ENCODE data around the gene YARS1.

YARS1 gene

DNA sequence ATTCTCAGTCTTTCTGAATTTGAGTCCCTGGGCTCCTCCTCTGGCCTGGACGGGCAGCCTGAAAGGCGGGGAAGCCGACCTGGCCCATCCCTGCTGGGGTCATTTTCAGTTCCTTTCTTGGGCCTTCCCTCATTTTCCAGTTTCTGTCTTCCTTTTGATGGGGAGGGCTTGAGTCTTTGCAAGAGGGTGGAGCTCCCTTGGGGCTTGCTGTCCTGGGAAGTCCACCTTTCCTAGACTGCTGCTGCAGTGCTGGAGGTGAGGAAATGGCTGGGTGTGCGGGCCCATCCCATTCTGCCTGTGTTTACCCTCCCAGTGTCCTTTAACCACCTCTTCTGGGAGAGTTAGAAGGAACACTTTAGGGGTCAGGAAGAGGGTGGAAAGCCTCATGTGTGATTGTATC, 74.2 kb downstream of the YARS1 start:
- Mint-ChIP-seq H3K27me3 (ENCODE audit: low read depth, poor library complexity) (peaks cover 2% of the 10 kb centered on the region), H3K27ac (no peak overlapping the region), H3K9me3 (no peaks in the 10 kb centered on the region), H3K4me1 (peaks cover 34% of the 10 kb centered on the region), H3K4me3 (peak overlapping the region; percentile 74), H3K36me3 (ENCODE audit: low read depth) (no peaks in the 10 kb centered on the region)
- TF ChIP-seq, protein P1, sequence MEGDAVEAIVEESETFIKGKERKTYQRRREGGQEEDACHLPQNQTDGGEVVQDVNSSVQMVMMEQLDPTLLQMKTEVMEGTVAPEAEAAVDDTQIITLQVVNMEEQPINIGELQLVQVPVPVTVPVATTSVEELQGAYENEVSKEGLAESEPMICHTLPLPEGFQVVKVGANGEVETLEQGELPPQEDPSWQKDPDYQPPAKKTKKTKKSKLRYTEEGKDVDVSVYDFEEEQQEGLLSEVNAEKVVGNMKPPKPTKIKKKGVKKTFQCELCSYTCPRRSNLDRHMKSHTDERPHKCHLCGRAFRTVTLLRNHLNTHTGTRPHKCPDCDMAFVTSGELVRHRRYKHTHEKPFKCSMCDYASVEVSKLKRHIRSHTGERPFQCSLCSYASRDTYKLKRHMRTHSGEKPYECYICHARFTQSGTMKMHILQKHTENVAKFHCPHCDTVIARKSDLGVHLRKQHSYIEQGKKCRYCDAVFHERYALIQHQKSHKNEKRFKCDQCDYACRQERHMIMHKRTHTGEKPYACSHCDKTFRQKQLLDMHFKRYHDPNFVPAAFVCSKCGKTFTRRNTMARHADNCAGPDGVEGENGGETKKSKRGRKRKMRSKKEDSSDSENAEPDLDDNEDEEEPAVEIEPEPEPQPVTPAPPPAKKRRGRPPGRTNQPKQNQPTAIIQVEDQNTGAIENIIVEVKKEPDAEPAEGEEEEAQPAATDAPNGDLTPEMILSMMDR (IDR thresholded peaks at IDR 0.05): no peak
- no peak for DNase-seq

DNA sequence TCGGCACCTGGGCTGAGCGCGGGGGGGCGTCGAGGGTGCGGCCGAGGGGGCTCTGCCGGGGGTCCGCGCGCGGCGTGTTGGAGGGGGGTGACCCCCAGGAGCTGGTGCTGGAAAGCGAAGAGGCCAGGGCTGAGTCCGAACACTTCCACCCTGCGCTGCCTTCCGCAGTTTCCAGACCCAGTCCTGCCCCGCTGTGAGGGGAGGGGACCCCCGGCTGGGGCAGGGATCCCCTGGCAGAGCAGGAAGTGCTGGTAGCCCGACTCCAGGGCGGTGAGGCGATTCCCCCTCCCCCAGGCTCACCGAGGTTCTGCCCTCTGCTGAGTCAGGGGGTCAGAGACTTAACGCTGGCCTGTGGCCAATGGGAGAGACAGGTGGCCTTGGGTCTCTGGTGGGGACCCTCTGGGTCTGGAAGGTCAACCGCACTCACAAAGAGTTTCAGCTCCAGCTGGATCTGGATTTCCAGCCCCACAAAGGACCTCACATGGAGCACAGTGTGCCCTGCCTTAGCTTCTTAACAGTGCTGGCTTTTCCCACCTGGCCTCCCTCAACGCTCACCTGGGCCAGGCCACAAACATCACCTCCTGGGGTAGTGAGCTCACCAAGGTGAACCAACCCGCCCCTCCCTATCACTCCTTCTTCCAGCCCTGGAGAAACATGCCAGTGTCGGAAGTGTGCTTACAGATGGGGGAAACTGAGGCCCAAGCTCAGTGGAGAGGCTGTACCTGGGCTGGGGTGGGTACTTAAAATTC, 74.8 kb downstream of the YARS1 start:
- Mint-ChIP-seq H3K27ac (no peak overlapping the region), H3K9me3 (no peaks in the 10 kb centered on the region), H3K4me3 (peak overlapping the region; percentile 74), H3K27me3 (ENCODE audit: low read depth, poor library complexity) (peaks cover 2% of the 10 kb centered on the region), H3K36me3 (ENCODE audit: low read depth) (no peaks in the 10 kb centered on the region), H3K4me1 (peaks cover 39% of the 10 kb centered on the region)
- no peak for DNase-seq
- TF ChIP-seq, protein P1 (IDR thresholded peaks at IDR 0.05): no peak

DNA sequence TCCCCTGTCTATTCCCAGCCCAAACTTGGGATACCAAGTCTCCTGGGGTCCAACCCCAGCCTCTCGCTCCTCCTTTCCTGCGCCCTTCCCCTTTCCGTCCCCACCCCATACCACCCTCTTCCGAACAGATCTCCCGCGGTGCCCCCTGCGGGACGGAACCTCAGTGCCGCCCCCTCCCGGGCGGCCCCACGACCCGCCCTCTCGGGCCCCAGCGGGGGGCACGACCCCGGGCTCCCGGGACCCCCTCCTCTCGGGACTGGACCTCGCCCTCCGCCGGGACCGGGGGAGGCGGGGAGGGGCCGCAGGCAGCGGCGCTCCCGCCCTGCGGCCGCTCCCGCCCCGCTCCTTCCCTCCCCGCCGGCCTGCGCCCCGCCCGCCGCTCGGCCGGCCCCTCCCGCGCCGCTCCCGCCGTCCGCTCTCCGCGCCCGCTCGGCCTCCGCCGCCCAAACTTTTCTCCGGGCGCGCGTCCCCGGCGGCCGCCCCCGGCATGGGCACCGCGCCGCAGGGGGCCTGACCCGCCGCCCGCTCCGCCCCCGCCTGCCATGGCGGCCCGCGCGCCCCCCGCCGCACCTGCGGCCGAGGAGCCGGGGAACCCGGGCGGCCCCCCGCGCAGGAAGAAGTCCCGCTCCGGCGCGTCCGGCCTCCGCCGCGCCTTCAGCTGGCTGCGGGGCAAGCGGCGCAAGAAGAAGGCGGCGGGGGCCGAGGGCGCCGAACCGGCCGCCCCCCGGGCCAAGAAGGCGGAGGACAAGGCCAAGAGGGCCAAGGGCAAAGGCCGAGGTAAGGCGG, 75.6 kb downstream of the YARS1 start:
- H3K27me3 Mint-ChIP-seq (ENCODE audit: low read depth, poor library complexity): peaks cover 2% of the 10 kb centered on the region
- peak overlapping the region; percentile 84 for H3K4me3 Mint-ChIP-seq
- TF ChIP-seq, protein P1 (IDR thresholded peaks at IDR 0.05): peak; percentile 8
- peak; percentile 62 for DNase-seq
- H3K9me3 Mint-ChIP-seq: no peaks in the 10 kb centered on the region
- no peaks in the 10 kb centered on the region for H3K36me3 Mint-ChIP-seq (ENCODE audit: low read depth)
- H3K27ac Mint-ChIP-seq: no peak overlapping the region
- peaks cover 44% of the 10 kb centered on the region for H3K4me1 Mint-ChIP-seq

DNA sequence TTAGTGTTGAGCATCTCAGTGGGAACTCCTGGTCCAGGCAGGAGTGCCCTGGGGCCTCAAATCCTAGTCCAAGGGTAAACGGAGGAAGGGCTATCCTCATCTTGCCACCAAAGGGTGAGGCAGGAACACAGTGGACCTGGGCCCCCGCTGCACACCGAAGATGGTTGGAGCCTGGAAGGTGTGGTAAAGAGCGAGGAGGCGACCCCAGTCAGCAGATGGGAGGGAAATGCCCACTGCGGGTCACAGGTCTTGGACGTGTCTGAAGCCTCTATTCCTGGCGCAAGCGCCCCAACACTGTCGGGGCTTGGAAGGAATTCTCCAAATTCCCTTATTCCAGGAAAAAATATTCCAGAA, 76.1 kb downstream of the YARS1 start:
- H3K4me1 Mint-ChIP-seq: peaks cover 41% of the 10 kb centered on the region
- peak overlapping the region; percentile 84 for H3K4me3 Mint-ChIP-seq
- TF ChIP-seq, protein P1 (IDR thresholded peaks at IDR 0.05): no peak
- H3K36me3 Mint-ChIP-seq (ENCODE audit: low read depth): no peaks in the 10 kb centered on the region
- H3K9me3 Mint-ChIP-seq: no peaks in the 10 kb centered on the region
- DNase-seq: no peak
- no peak overlapping the region for H3K27ac Mint-ChIP-seq
- peaks cover 2% of the 10 kb centered on the region for H3K27me3 Mint-ChIP-seq (ENCODE audit: low read depth, poor library complexity)

DNA sequence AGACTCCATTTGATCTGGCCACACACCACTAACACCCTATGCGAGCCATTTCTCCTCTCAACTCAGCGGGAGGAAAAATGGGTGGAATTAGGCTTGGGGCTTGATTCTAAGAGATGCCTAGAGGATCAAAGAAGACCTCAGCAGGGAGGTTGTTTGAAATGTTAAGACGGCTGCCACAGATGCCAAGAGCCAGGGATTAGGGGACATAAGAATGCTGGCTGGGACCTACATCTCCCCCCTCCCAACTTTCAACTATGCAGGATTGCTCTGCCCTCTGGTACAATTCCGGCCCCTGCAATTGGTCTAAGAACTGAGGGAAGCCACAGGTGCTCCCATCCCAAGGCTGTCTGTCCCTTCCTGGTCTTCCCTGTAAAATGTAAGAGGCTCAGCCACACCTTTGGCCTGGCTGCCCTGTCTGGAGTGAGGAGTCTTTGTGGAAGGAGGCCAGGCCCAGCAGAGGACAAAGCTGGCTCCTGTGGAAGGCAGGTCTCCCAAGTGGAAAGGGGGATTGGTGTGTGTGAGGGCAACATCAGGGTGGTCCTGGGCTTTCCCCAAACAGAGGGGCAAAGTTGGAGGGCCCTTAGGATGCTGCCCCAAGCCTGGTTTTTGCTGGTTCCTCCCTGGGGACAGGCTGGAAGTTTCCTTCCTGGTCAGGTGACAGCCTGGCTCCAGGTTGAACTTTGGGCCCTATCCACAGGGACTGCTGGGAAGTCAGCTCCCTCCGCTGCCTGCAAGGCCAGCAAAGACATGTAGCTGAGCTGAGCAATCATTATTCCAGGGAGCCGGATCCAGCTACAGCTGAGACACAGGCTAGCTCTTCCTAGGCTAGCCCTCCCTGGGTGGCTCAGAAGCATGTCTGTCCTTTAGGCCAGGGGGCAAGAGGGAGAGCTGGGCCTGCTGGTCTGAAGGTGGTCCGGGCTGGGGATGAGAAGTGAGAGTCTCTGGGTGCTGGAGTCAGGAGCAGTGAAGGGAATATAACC, 80.1 kb downstream of the YARS1 start:
- no peaks in the 10 kb centered on the region for H3K9me3 Mint-ChIP-seq
- no peak for DNase-seq
- no peak overlapping the region for H3K27ac Mint-ChIP-seq
- no peaks in the 10 kb centered on the region for H3K27me3 Mint-ChIP-seq (ENCODE audit: low read depth, poor library complexity)
- TF ChIP-seq, protein P1 (IDR thresholded peaks at IDR 0.05): no peak
- peaks cover 29% of the 10 kb centered on the region for H3K4me1 Mint-ChIP-seq
- H3K36me3 Mint-ChIP-seq (ENCODE audit: low read depth): no peaks in the 10 kb centered on the region
- H3K4me3 Mint-ChIP-seq: no peak overlapping the region

All from nephron progenitor cell (in vitro differentiated cells).